Measurements from ENCODE around the gene CDH4. TPM values are rescaled to one million over a fixed set of nuclear protein-coding genes. Genes with fewer than 3 reads are reported as not detected.

Gene CDH4
- polyA plus RNA-seq, 6 donors from 2014 or later: not detected

GRCh38 chr20:61725966-61726365 lies 473.9 kb downstream of the CDH4 start:
- no peak for ATAC-seq (ENCODE audit: low read depth in 2 of 2)
- no peak overlapping the region for H3K4me3 Mint-ChIP-seq
- H3K27me3 Mint-ChIP-seq: no peaks in the 10 kb centered on the region
- H3K4me1 Mint-ChIP-seq: no peaks in the 10 kb centered on the region
- no peak for DNase-seq
- no peak overlapping the region for H3K27ac Mint-ChIP-seq
- no peaks in the 10 kb centered on the region for H3K9me3 Mint-ChIP-seq
- H3K36me3 Mint-ChIP-seq: no peaks in the 10 kb centered on the region

- Mint-ChIP-seq H3K9me3 (peaks cover 0 to 5% (median 0%) of the 10 kb centered on the region in 7 donors), H3K36me3 (no peaks in the 10 kb centered on the region), H3K27me3 (no peaks in the 10 kb centered on the region), H3K4me1 (no peaks in the 10 kb centered on the region), H3K27ac (no peak overlapping the region), H3K4me3 (no peak overlapping the region)
- no peak for DNase-seq
- no peak for ATAC-seq (ENCODE audit: low read depth in 2 of 2)
These were observed 474.9 kb downstream of the CDH4 start for GRCh38 chr20:61726979-61727378.

- peaks cover 0 to 3% (median 0%) of the 10 kb centered on the region in 3 donors for H3K4me1 Mint-ChIP-seq
- DNase-seq (no peak), ATAC-seq (ENCODE audit: low read depth in 2 of 2) (no peak)
- H3K27me3 Mint-ChIP-seq: no peaks in the 10 kb centered on the region
- no peak overlapping the region for H3K27ac Mint-ChIP-seq
- H3K9me3 Mint-ChIP-seq: peaks cover 0 to 5% (median 0%) of the 10 kb centered on the region in 7 donors
- H3K36me3 Mint-ChIP-seq: no peaks in the 10 kb centered on the region
- no peak overlapping the region for H3K4me3 Mint-ChIP-seq
These were observed 475.7 kb downstream of the CDH4 start for GRCh38 chr20:61727761-61728160.

GRCh38 chr20:61728326-61728725 lies 476.3 kb downstream of the CDH4 start:
- ATAC-seq (ENCODE audit: low read depth in 2 of 2) (no peak), DNase-seq (no peak)
- Mint-ChIP-seq H3K36me3 (no peaks in the 10 kb centered on the region), H3K27ac (no peak overlapping the region), H3K4me3 (no peak overlapping the region), H3K4me1 (peaks cover 0 to 3% (median 0%) of the 10 kb centered on the region in 3 donors), H3K9me3 (peaks cover 0 to 5% (median 0%) of the 10 kb centered on the region in 7 donors), H3K27me3 (peaks cover 0 to 3% (median 2%) of the 10 kb centered on the region in 3 donors)

- Mint-ChIP-seq H3K4me3 (no peak overlapping the region), H3K27ac (no peak overlapping the region), H3K4me1 (peaks cover 0 to 3% (median 0%) of the 10 kb centered on the region in 3 donors), H3K9me3 (peaks cover 0 to 5% (median 0%) of the 10 kb centered on the region in 7 donors), H3K36me3 (no peaks in the 10 kb centered on the region), H3K27me3 (peaks cover 0 to 8% (median 6%) of the 10 kb centered on the region in 3 donors)
- no peak for ATAC-seq (ENCODE audit: low read depth in 2 of 2)
- DNase-seq: no peak
These were observed 477.0 kb downstream of the CDH4 start for GRCh38 chr20:61728786-61729770.

- Mint-ChIP-seq H3K4me1 (peaks cover 0 to 3% (median 0%) of the 10 kb centered on the region in 3 donors), H3K27me3 (peaks cover 0 to 14% (median 10%) of the 10 kb centered on the region in 3 donors), H3K27ac (no peak overlapping the region), H3K36me3 (no peaks in the 10 kb centered on the region), H3K9me3 (peaks cover 0 to 5% (median 0%) of the 10 kb centered on the region in 7 donors), H3K4me3 (no peak overlapping the region)
- DNase-seq (no peak), ATAC-seq (ENCODE audit: low read depth in 2 of 2) (no peak)
These were observed 478.7 kb downstream of the CDH4 start for GRCh38 chr20:61730631-61731362.

- no peak for ATAC-seq (ENCODE audit: low read depth in 2 of 2)
- no peak for DNase-seq
- no peaks in the 10 kb centered on the region for H3K36me3 Mint-ChIP-seq
- H3K4me1 Mint-ChIP-seq: peaks cover 0 to 3% (median 0%) of the 10 kb centered on the region in 3 donors
- peaks cover 0 to 21% (median 11%) of the 10 kb centered on the region in 3 donors for H3K27me3 Mint-ChIP-seq
- no peak overlapping the region for H3K27ac Mint-ChIP-seq
- peaks cover 0 to 5% (median 0%) of the 10 kb centered on the region in 7 donors for H3K9me3 Mint-ChIP-seq
- no peak overlapping the region for H3K4me3 Mint-ChIP-seq
These were observed 479.5 kb downstream of the CDH4 start for GRCh38 chr20:61731363-61732181.

GRCh38 chr20:61732511-61733210 lies 480.6 kb downstream of the CDH4 start:
- Mint-ChIP-seq H3K4me3 (no peak overlapping the region), H3K9me3 (peaks cover 0 to 5% (median 0%) of the 10 kb centered on the region in 7 donors), H3K4me1 (peaks cover 0 to 3% (median 0%) of the 10 kb centered on the region in 3 donors), H3K27me3 (peaks cover 0 to 23% (median 11%) of the 10 kb centered on the region in 3 donors), H3K36me3 (no peaks in the 10 kb centered on the region), H3K27ac (peak overlapping the region in 2 of 6 donors; percentile 35 to 92)
- ATAC-seq (ENCODE audit: low read depth in 2 of 2): no peak
- no peak for DNase-seq

GRCh38 chr20:61733216-61733615 lies 481.2 kb downstream of the CDH4 start:
- DNase-seq (no peak), ATAC-seq (ENCODE audit: low read depth in 2 of 2) (no peak)
- Mint-ChIP-seq H3K4me3 (no peak overlapping the region), H3K9me3 (peaks cover 0 to 5% (median 0%) of the 10 kb centered on the region in 7 donors), H3K4me1 (peaks cover 0 to 3% (median 0%) of the 10 kb centered on the region in 3 donors), H3K36me3 (no peaks in the 10 kb centered on the region), H3K27me3 (peaks cover 0 to 23% (median 11%) of the 10 kb centered on the region in 3 donors), H3K27ac (no peak overlapping the region)

GRCh38 chr20:61733891-61734732 lies 482.1 kb downstream of the CDH4 start:
- ATAC-seq (ENCODE audit: low read depth in 2 of 2) (no peak), DNase-seq (no peak)
- Mint-ChIP-seq H3K27me3 (peaks cover 0 to 23% (median 11%) of the 10 kb centered on the region in 3 donors), H3K36me3 (no peaks in the 10 kb centered on the region), H3K9me3 (peaks cover 0 to 5% (median 0%) of the 10 kb centered on the region in 7 donors), H3K27ac (no peak overlapping the region), H3K4me1 (peaks cover 0 to 3% (median 0%) of the 10 kb centered on the region in 3 donors), H3K4me3 (no peak overlapping the region)

GRCh38 chr20:61734733-61735502 lies 482.9 kb downstream of the CDH4 start:
- Mint-ChIP-seq H3K27ac (no peak overlapping the region), H3K36me3 (no peaks in the 10 kb centered on the region), H3K4me3 (no peak overlapping the region), H3K4me1 (peaks cover 0 to 3% (median 0%) of the 10 kb centered on the region in 3 donors), H3K9me3 (peaks cover 0 to 5% (median 0%) of the 10 kb centered on the region in 7 donors), H3K27me3 (peaks cover 0 to 23% (median 11%) of the 10 kb centered on the region in 3 donors)
- ATAC-seq (ENCODE audit: low read depth in 2 of 2): no peak
- no peak for DNase-seq
